Epithelial cell of proximal tubule (primary cell): ENCODE data around the gene KLHL7. TPM values are rescaled to one million over a fixed set of nuclear protein-coding genes. Genes with fewer than 3 reads are reported as not detected.
A peak's percentile ranks its signal among the peaks of the same experiment; 100 is the strongest.

ENCODE experiments used
- DNase-seq: peaks from one replicate; pipeline ENCODE4 v3.0.0-alpha.2; 2011; ENCODE audit warnings: low read depth
- H3K4me3 ChIP-seq: 2 replicates; pipeline ENCODE4 v1.5.1; 2011; ENCODE audit warnings: low read depth, mild to moderate bottlenecking, low read length
- CTCF ChIP-seq: conservative IDR thresholded peaks from 2 replicates; pipeline ENCODE4 v1.5.1; 2012; ENCODE audit warnings: low read depth, mild to moderate bottlenecking, low read length
- total RNA-seq: library from RNA; depleted of rRNA; stranded (reverse); fragments of >200 nt; gene quantifications from 2 replicates; pipeline ENCODE4 v1.2.3, GENCODE V29; 2015

The KLHL7 gene
- total RNA-seq, 1 donor from 2014 or later, result 40.8 TPM

DNA sequence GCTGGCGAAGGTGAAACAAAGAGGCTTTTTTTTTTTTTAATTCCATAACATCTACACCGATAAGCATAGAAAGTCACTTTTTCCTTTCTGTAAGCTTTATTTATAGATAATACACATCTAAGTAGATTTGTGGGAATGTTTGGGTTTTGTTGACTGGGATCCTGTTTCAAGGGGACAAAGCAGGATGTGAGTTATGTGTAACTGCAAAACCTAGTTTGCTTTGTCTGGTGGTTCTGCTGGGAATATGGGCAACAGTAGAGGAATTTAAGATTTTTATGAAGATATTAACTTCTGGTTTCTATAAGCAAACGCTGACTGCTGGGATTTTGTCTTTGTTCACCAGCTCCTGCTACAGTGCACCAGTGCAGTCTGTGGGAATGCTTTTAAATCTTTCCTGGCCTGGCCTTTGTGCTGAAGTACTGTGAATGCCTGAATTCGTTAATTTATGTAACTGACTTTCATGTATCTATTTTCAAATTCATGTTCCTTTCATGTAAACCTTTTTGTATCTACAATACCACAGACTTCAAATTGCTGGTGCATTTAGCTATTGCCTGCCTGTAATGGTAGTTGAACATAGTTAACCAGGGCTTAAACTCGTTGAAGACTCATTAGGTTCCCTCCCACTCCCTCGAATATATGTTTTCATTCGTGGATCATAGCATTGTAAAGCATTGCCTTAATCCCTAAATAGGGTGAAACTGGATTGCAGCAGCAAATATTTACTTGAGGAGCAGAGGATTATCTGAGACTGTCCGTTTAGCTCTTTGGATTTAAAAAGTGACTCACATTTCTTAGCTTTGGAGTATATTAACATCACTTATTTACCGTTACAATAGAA is 1.5 kb downstream of the KLHL7 start:
- TF ChIP-seq CTCF, result no peak
- H3K4me3 ChIP-seq, result peak overlapping the region; percentile 85
- DNase-seq, result no peak

- peak overlapping the region; percentile 85 for H3K4me3 ChIP-seq
- no peak for DNase-seq
- no peak for TF ChIP-seq CTCF
Observed at GRCh38 chr7:23107781-23108180, 2.2 kb downstream of the KLHL7 start.

GRCh38 chr7:23108995-23109394 is 3.4 kb downstream of the KLHL7 start:
- no peak for DNase-seq
- H3K4me3 ChIP-seq, result no peak overlapping the region
- TF ChIP-seq CTCF, result no peak

- no peak overlapping the region for H3K4me3 ChIP-seq
- no peak for DNase-seq
- TF ChIP-seq CTCF, result no peak
Observed at GRCh38 chr7:23109470-23109869, 3.9 kb downstream of the KLHL7 start.

GRCh38 chr7:23114896-23115295 is 9.3 kb downstream of the KLHL7 start:
- no peak for DNase-seq
- TF ChIP-seq CTCF, result no peak
- H3K4me3 ChIP-seq, result no peak overlapping the region

DNA sequence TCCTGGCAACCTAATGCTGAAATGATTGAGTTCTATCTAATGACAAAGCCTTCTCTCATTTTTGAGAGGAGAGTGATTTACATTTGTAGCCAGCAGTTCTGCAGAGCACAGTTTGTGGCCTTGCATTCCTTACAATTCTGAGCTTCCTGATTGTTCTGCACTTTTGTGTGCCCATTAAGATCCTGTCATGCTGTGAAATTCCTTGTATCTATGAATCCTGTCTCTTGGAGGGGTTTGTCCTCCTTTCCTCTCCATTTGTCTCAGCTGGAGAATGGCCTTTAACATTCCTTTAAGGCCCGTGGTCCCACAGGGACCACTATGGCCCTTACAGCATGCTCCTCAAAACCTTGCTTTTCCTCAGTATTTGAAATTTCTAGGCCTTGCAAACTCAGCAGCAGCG is 10.4 kb downstream of the KLHL7 start:
- no peak overlapping the region for H3K4me3 ChIP-seq
- no peak for DNase-seq
- no peak for TF ChIP-seq CTCF

DNA sequence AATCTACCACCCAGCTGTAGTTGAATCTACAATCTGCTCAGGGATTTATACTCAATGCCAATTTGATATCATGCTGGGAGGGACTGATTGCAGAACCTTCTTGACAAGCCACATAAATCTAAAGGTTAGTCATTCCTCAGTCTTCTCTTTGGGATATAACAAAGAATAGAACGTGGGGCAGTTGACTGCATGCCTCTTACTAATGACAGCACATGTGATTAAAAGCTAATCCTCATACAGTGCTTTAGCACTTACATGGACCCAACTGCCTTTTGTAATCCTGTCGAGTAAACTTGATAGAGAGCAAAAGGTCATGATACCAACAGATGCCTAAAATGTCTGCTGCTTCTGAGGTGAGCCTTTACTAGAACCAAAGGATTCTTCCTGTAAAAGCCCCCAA is 12.3 kb downstream of the KLHL7 start:
- TF ChIP-seq CTCF, result no peak
- DNase-seq, result no peak
- no peak overlapping the region for H3K4me3 ChIP-seq
